H1 (cell line): ENCODE measurements around the gene AGPS.

Source experiments
- ATF3 ChIP-seq: IDR thresholded peaks from 2 replicates; pipeline ENCODE4 v1.6.1; 2011; ENCODE audit warnings: low read depth, mild to moderate bottlenecking, low read length; ENCODE audit not compliant: insufficient read depth
- CBX8 ChIP-seq: fragments of 300-800, 300-1000 bp; sonication (generic); IDR thresholded peaks from 2 replicates; pipeline ENCODE4 v1.7.1; 2016; ENCODE audit warnings: low read depth, low read length, borderline replicate concordance
- CTCF ChIP-seq, 3 experiments: IDR thresholded peaks; 1 replicate in 2 of 3; 2 replicates in 1 of 3; pipeline versions ENCODE4 v1.5.1 to v1.6.1; 2011; ENCODE audit warnings: low read length in 3 of 3, mild to moderate bottlenecking in 3 of 3, inconsistent platforms in 2 of 3, low read depth in 1 of 3, moderate library complexity in 1 of 3; ENCODE audit not compliant: insufficient read depth in 1 of 3; ENCODE audit errors: control extremely low read depth in 1 of 3
- E2F6 ChIP-seq: IDR thresholded peaks from 2 replicates; pipeline ENCODE4 v1.6.1; 2012; ENCODE audit warnings: inconsistent platforms
- EP300 ChIP-seq, 2 experiments: IDR thresholded peaks; 1 replicate in 1 of 2; 2 replicates in 1 of 2; pipeline ENCODE4 v1.6.1; 2011 to 2012; ENCODE audit warnings: low read depth in 2 of 2, low read length in 2 of 2, mild to moderate bottlenecking in 2 of 2, borderline replicate concordance in 1 of 2, inconsistent platforms in 1 of 2, moderate library complexity in 1 of 2
- EZH2 ChIP-seq: fragments of 200-600 bp; sonication (generic); IDR thresholded peaks from 2 replicates; pipeline ENCODE4 v1.7.1; 2012; ENCODE audit warnings: low read depth, mild to moderate bottlenecking, moderate library complexity, low read length, inconsistent platforms; ENCODE audit not compliant: severe bottlenecking
- JUND ChIP-seq: IDR thresholded peaks from 2 replicates; pipeline ENCODE4 v1.6.1; 2011; ENCODE audit warnings: mild to moderate bottlenecking, improper control_type of control experiment, low read length
- MAFK ChIP-seq: IDR thresholded peaks from 2 replicates; pipeline ENCODE4 v1.6.1; 2012; ENCODE audit warnings: low read depth, mild to moderate bottlenecking, improper control_type of control experiment, low read length
- PHF8 ChIP-seq: fragments of 200-600 bp; sonication (generic); conservative IDR thresholded peaks from 2 replicates; pipeline ENCODE4 v1.7.1; 2012; ENCODE audit warnings: low read depth, mild to moderate bottlenecking, inconsistent platforms, low read length, moderate library complexity
- POLR2A ChIP-seq, 2 experiments: IDR thresholded peaks; 1 replicate in 1 of 2; 2 replicates in 1 of 2; pipeline ENCODE4 v1.6.1; 2011; ENCODE audit warnings: low read depth in 2 of 2, low read length in 2 of 2, mild to moderate bottlenecking in 2 of 2; ENCODE audit errors: control extremely low read depth in 1 of 2
- RXRA ChIP-seq: IDR thresholded peaks from 2 replicates; pipeline ENCODE4 v1.6.1; 2011; ENCODE audit warnings: low read depth, mild to moderate bottlenecking, low read length, moderate library complexity; ENCODE audit not compliant: insufficient read depth
- TEAD4 ChIP-seq: IDR thresholded peaks from 2 replicates; pipeline ENCODE4 v1.6.1; 2012; ENCODE audit warnings: low read depth, low read length, inconsistent platforms, mixed read lengths

- no peak for TF ChIP-seq CTCF (IDR thresholded peaks at IDR 0.05; ENCODE audit: control extremely low read depth in 1 of 3, insufficient read depth in 1 of 3, low read depth in 1 of 3, low read length in 3 of 3)
- TF ChIP-seq RXRA, result no peak
- TF ChIP-seq EZH2, result no peak
- no peak for TF ChIP-seq POLR2A (IDR thresholded peaks at IDR 0.05; ENCODE audit: control extremely low read depth in 1 of 2, low read depth in 2 of 2, low read length in 2 of 2)
- TF ChIP-seq PHF8, result no peak
- TF ChIP-seq CBX8, result no peak
- no peak for TF ChIP-seq JUND
- no peak for TF ChIP-seq ATF3
- no peak for TF ChIP-seq E2F6
- no peak for TF ChIP-seq TEAD4
- TF ChIP-seq EP300 (IDR thresholded peaks at IDR 0.05; ENCODE audit: borderline replicate concordance in 1 of 2, low read depth in 2 of 2, low read length in 2 of 2), result no peak
- TF ChIP-seq MAFK, result no peak
Observed at GRCh38 chr2:177577075-177577474, 184.5 kb downstream of the AGPS start.
